ENCODE results near the gene MAPRE2.

GRCh38 chr18:35123811-35124210 lies 82.6 kb downstream of the MAPRE2 start:
- TF ChIP-seq CTCF (IDR thresholded peaks at IDR 0.05; ENCODE audit: low read depth, low read length) (no peak), EZH2phosphoT487 (IDR thresholded peaks at IDR 0.05; ENCODE audit: low read depth) (no peak)
